GM21528 (cell line): ENCODE measurements around the gene GALK1.

Experiments used
- ATAC-seq: cut with Tn5 transposase; IDR thresholded peaks from one replicate; pipeline ENCODE4 v1.9.1; 2021; ENCODE audit warnings: mild to moderate bottlenecking, moderate library complexity; ENCODE audit not compliant: unreplicated experiment, low FRiP score

Gene GALK1

DNA sequence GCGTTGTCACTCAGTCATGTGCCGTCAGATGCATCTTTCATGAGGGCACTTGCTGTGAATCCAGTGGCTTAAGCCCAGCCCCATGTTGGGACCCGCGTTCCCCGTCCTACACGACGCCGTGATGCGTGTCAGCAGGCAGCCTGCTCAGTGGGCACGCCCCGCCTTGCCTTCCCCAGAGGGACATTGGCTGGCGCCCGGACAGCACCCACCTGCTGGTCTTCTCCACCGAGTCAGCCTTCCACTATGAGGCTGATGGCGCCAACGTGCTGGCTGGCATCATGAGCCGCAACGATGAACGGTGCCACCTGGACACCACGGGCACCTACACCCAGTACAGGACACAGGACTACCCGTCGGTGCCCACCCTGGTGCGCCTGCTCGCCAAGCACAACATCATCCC, 34.9 kb downstream of the GALK1 start:
- ATAC-seq, result no peak

DNA sequence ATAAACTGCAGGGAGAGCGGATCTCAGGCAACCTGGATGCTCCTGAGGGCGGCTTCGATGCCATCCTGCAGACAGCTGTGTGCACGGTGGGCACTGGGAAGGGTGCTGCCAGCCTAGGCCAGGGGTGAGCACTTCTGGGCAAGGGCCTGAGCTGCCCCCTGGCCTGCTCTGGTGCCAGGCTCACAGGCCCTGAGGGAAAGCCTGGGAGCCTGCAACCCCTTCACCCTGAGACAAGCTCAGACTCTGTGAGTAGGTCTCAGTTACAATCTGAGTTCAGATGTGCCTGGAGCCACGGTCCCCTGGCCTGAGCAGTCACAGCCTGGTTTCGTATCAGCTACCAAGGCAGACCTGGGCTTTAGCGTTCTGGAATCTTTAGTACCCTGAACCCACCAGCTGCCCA, 35.6 kb downstream of the GALK1 start:
- no peak for ATAC-seq

DNA sequence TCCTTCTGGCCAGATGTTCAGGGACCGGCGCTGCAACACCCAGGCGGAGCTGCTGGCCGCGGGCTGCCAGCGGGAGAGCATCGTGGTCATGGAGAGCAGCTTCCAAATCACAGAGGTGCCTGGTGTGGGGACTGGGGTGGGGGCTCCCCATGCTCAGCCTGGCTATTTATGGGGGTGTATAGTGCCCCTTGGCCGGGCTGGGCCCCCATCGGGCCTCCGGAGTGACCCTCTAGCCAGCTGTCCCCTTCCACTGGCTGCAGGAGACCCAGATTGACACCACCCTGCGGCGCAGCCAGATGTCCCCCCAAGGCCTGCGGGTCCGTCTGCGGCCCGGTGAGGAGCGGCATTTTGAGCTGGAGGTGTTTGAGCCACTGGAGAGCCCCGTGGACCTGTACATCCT, 37.6 kb downstream of the GALK1 start:
- no peak for ATAC-seq

DNA sequence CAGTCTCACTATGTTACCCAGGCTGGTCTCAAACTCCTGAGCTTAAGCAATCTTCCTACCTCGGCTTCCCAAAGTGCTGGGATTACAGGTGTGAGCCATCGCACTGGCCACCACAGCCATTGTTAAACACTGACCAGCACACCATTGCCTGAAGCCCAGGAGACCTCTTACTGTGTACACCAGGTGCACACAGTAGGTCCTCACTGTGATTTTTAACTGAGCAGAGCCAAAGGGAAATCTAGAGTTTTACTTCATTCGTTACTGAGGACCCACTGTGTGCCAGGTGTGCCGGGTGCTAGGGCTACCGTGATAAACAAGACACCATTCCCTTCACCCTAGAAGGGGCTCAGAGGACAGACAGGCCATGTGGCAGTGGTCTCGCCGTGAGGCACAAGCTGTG, 39.5 kb downstream of the GALK1 start:
- ATAC-seq, result no peak

DNA sequence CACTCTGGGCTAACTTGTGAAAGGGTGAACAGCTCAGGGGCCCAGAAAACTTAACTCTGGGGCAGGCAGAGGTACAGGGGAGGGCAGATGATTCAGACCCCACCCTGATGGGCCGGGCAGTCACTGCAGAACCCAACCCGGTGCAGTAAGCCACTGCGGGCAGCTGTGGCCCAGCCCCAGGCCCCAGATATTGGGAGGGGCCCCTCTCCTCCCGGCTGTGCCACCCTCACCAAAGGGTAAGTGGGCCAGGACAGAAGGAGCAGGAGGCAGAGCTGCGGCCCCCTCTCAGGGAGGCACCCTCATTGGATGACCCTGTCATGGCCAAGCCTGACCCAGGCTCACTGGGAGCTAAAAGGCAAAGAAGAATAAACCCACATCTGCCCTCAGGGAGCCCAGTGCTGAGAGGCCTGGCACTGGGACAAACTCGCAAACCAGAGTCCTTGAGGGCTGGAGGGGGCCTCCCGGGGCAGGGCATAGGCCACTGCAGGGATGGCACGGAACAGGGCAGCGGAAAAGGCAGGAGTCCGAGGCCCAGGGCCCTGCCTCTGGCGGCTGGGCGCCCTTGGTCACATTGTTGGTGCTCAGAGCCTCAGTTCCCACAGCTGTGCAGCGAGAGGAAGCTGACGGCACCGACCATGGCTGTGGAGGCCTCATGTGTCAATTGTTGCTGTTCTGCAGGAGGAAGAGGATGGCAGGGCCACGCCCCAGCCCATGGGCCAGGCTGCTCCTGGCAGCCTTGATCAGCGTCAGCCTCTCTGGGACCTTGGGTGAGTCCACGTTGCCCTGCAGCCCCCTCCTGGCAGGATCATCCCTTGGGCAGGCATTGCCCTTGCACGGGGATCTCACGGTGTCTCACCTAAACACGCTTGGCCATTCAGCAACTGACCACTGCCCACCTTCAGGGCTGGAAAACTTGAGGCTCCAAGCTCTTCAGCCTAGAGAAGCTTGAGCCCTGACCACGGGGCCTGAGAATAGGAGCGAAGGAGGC, 40.7 kb downstream of the GALK1 start:
- no peak for ATAC-seq

DNA sequence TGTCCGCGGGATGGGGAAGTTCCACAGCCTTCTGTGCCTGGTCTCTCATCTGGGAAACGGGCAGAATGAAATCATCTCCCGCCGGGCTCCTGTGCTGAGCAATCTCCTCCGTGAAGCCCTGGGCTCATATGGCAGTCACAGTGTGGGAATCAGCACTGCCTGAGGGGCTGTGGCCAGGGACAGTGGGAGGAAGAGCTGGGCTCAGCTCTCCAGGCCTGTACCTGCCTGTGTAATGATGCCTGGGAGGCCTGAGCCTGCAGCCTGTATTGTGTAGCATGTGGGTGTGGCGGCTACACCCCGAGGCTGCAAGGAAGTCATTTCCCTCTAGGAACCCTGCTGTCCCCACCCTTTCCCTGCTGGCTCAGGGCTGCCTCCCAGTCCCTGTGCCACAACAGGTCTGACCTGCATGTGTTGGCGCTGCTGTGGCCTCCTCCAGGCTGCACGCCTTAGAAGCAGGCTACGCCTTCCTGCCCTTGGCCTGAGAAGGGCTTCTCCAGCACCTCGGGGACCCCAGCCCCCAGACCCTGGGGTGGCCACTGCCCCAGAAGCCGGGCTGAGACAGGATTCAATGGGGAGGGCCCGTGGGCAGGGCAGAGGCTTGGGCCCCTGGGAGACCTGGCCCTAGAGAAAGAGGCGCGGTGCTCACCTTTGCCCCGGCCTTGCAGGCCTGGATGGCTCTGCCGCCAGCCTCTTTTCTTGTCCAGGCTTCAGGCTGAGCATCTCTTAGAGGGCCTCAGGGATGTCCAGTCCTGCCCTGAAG, 41.6 kb downstream of the GALK1 start:
- no peak for ATAC-seq

DNA sequence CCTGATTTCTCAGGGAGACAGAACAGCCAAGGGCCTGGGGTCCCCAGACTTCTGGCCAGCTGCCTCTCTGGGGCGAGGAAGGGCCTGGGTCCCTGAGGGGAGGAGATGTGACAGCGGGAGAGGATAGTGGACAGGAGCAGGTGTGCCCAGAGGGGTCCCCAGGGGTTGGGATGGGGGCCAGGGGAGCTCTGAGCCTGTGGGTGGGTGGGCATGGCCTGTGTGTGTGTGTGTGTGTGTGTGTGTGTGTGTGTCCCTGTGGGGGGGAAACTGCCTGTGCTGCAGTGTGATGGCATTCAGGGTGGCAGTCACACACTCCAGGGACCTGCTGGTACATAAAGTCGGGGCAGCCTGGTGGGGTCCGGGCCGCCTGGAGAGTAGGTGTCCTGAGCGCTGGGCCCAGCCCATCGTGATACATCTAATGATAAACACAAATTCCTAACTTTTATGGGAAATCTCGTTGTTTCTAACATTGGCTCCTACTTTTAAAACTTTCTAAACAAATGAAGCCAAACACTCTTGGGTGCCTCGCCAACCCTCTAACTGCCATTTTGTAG, 42.4 kb downstream of the GALK1 start:
- no peak for ATAC-seq

DNA sequence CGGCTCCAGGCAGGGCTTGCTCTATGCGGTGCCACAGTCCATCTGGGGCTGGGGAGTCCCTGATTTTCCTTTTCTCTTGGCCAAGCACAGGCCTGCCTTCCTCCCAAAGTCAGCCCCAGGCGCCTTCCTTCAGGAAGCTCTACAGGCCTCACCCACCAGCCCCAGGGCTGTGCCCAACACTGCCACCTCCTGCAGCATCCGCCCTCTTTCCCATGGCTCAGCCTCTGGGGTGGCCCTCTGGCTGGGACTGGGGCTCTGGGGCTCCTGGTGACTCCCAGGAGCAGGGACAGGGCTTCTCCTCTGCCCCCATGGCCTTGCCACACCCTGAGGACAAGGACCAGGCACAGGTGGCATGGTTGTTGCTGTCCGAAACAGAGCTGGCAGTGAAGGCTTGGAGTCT, 42.9 kb downstream of the GALK1 start:
- ATAC-seq, result no peak

DNA sequence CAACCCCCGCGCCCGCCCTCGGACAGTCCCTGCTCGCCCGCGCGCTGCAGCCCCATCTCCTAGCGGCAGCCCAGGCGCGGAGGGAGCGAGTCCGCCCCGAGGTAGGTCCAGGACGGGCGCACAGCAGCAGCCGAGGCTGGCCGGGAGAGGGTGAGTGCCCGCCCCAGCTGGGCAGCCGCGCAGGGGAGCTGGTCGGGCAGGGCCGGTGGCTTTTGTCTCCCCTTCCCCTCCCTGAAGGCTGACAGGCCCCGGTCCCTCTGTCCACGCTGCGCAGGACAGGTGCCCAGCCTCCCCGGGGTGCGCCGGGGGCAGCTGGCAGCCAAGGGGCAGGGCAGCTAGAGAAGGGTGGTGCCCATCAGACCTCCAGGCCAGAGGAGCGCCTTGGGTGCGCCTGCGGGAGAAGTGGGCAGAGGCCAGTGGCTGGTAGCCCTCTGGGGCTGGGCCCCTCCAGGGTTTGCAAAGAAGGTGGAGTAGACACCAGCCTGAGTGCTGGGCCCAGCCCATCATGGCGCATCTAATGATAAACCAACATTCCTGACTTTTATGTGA, 43.5 kb downstream of the GALK1 start:
- ATAC-seq, result no peak

DNA sequence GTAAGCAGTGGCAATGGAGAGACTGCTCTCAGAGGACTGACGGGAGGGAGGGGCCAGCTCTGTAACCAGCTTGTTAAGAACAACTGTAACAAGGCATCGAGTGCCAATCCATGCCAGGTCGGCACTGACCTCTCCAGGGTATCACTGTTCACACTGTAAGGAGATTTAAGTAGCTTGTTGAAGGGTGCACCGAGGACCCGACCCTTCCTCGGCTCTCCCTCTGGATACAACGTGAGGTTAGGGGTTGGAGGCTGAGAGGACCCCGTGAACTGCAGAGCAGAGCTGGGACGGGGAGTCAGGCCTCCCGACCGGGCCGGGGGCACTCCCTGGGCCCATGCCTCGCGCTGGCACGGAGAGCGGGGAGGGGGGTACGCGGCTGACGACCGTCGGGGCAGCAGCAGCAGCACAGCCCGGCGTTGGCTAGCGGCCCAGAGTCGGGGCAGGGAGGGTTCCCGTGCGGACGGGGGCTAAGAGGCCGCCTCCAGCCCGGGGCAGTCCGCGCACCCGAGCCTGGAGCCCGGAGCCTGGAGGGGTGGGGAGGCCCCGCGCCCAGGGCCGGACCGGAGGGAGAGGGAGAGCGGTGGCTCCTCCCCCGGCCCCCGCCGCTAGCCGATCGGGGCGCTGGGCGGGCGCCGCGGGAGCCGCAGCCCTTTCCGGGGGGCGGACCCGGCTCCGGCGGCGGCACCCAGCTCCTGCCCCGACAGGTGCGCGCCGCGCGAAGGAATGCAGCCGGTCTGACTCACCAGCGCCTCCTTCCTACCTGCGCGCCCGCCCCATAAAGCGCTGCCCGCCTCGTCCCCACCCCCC, 44.1 kb downstream of the GALK1 start, which contains the start of gene ITGB4:
Gene ITGB4 (plus strand): TSS at position 804 of the 807 bp plus-strand sequence. CDS start 3,245 bp downstream, outside the sequence.
- ATAC-seq, result no peak

DNA sequence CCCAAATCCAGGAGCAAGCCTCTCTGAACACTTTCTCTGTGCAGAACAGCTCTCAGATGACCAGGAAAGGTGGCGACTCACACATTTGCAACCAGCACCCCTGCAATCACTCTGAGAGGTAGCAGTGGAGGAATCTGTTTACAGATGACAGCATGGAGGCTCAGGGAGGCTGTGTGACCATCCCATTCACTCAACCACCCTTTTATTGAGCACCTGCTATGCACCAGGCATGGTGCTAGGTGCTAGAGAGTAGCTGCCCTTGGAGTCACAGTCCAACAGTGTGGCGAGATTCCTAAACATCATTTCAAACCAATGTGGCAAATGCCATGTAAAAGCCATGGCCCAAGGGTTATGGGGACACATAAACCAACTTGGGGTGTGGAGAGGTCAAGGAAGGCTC, 45.3 kb downstream of the GALK1 start:
- ATAC-seq, result no peak

DNA sequence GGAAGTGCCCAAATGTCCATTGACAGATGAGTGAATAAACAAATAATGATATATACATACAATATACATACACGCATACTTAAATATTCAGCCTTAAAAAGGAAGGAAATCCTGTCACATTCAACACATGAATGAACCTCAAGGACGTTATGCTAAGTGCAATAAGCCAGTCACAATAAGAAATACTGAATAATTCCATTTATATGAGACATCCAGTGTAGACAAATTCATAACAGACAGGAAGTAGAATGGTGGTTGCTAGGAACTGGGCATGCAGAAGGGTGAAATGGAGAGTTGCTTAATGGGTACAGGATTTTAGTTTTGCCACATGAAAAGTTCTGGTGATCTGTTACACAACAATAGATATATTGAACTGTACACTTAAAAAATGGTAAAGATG, 52.5 kb downstream of the GALK1 start:
- no peak for ATAC-seq
